Right ventricle myocardium superior (tissue), 1 donor: ENCODE measurements around the gene CPLX1. TPM values are rescaled to one million over a fixed set of nuclear protein-coding genes. Genes with fewer than 3 reads are reported as not detected.
"Not testable (repeated sequence)": the region's sequence is repeated elsewhere in the genome, so short reads cannot be mapped to it uniquely, and the experiment has no call there.

Source experiments
- ATAC-seq: fragments of 200-7000 bp; cut with Tn5 transposase; one replicate; pipeline ENCODE4 v1.9.1; 2020; ENCODE audit warnings: mild to moderate bottlenecking; ENCODE audit not compliant: poor library complexity
- DNase-seq: peaks from one replicate; pipeline ENCODE4 v3.0.0-alpha.2; 2020
- intact Hi-C: fragments of 100-400 bp; cut with DNase I; formaldehyde crosslinking; loops from one replicate; pipeline ENCODE4 v1.11.2; 2022
- total RNA-seq: library from RNA; stranded (reverse); fragmentation: NEBNext Ultra II Directional; extraction: Animal tissue kit (Norgen Biotek cat#: 25700); gene quantifications from one replicate; pipeline ENCODE4 v1.2.1, GENCODE V29; 2021
- donor health status: DM: no; HTN: yes; CAD: no; lungs with severe emphysema.

Gene CPLX1
- total RNA-seq, 1 donor from 2014 or later: 4.3 TPM

GRCh38 chr4:786861-787300 lies 39.0 kb downstream of the CPLX1 start:
- ATAC-seq: no peak
- no peak for DNase-seq
- intact Hi-C loops: no loop called here

GRCh38 chr4:786074-786741 lies 39.7 kb downstream of the CPLX1 start:
- ATAC-seq (no peak), DNase-seq (no peak)
- intact Hi-C loops: no loop called here

GRCh38 chr4:785332-786073 lies 40.4 kb downstream of the CPLX1 start:
- ATAC-seq (no peak), DNase-seq (peak; percentile 47)
- intact Hi-C loops: no loop called here

- intact Hi-C loops: no loop called here
- DNase-seq (peak; percentile 44), ATAC-seq (no peak)
These were observed 41.3 kb downstream of the CPLX1 start for GRCh38 chr4:784401-785331.

GRCh38 chr4:781493-782216 lies 44.3 kb downstream of the CPLX1 start:
- peak; percentile 99 for DNase-seq
- intact Hi-C loops: no loop called here
- ATAC-seq: peak; percentile 97

GRCh38 chr4:780716-781492 lies 45.0 kb downstream of the CPLX1 start:
- intact Hi-C loops: no loop called here
- ATAC-seq: no peak
- DNase-seq: peak; percentile 50

- ATAC-seq, intact Hi-C loops, DNase-seq: not testable (repeated sequence)
These were observed 45.7 kb downstream of the CPLX1 start for GRCh38 chr4:780255-780654.

GRCh38 chr4:779555-779954 lies 46.4 kb downstream of the CPLX1 start:
- DNase-seq: no peak
- no peak for ATAC-seq
- intact Hi-C loops: no loop called here

- DNase-seq (no peak), ATAC-seq (no peak)
These were observed 48.2 kb downstream of the CPLX1 start for GRCh38 chr4:777520-778262.

GRCh38 chr4:776743-777441 lies 49.0 kb downstream of the CPLX1 start:
- no peak for DNase-seq
- ATAC-seq: no peak
- intact Hi-C loops: no loop called here

More at GRCh38 chr4:777520-778262, 48.2 kb downstream of the CPLX1 start:
- intact Hi-C loops: no loop called here

GRCh38 chr4:775485-775884 lies 50.4 kb downstream of the CPLX1 start:
- intact Hi-C loops, ATAC-seq, DNase-seq: not testable (repeated sequence)

GRCh38 chr4:774419-775092 lies 51.4 kb downstream of the CPLX1 start:
- ATAC-seq, intact Hi-C loops: not testable (repeated sequence)
- DNase-seq: peak; percentile 5

GRCh38 chr4:773214-773613 lies 52.7 kb downstream of the CPLX1 start:
- ATAC-seq: peak; percentile 68
- intact Hi-C loops: no loop called here
- peak; percentile 73 for DNase-seq

GRCh38 chr4:772776-773175 lies 53.2 kb downstream of the CPLX1 start:
- peak; percentile 6 for ATAC-seq
- no peak for DNase-seq

GRCh38 chr4:772118-772517 lies 53.8 kb downstream of the CPLX1 start:
- DNase-seq (no peak), ATAC-seq (peak; percentile 32)
- intact Hi-C loops: no loop called here

More at GRCh38 chr4:772776-773175, 53.2 kb downstream of the CPLX1 start:
- intact Hi-C loops: no loop called here

- intact Hi-C loops: no loop called here
- DNase-seq (no peak), ATAC-seq (no peak)
These were observed 54.5 kb downstream of the CPLX1 start for GRCh38 chr4:771464-771863.
